NCI-H2107 (cell line): Measurements from ENCODE around the gene MAST4.

Experiments
- DNase-seq: peaks from one replicate; lab custom pipeline; 2025; lab: John Stamatoyannopoulos, UW

MAST4 gene

GRCh38 chr5:67133217-67133616 lies 537.0 kb downstream of the MAST4 start:
- no peak for DNase-seq

- no peak for DNase-seq
Observed at GRCh38 chr5:67133776-67134175, 537.6 kb downstream of the MAST4 start.

GRCh38 chr5:67135381-67135984 lies 539.3 kb downstream of the MAST4 start:
- no peak for DNase-seq

- DNase-seq: no peak
Observed at GRCh38 chr5:67139030-67139429, 542.8 kb downstream of the MAST4 start.

- DNase-seq: no peak
Observed at GRCh38 chr5:67140413-67140812, 544.2 kb downstream of the MAST4 start.

- no peak for DNase-seq
Observed at GRCh38 chr5:67141644-67142043, 545.5 kb downstream of the MAST4 start.

GRCh38 chr5:67142816-67143215 lies 546.6 kb downstream of the MAST4 start:
- DNase-seq: no peak

- no peak for DNase-seq
Observed at GRCh38 chr5:67143549-67143948, 547.4 kb downstream of the MAST4 start.

GRCh38 chr5:67144183-67144639 lies 548.0 kb downstream of the MAST4 start:
- DNase-seq: no peak

- DNase-seq: no peak
Observed at GRCh38 chr5:67146574-67146973, 550.4 kb downstream of the MAST4 start.

GRCh38 chr5:67146981-67147380 lies 550.8 kb downstream of the MAST4 start:
- DNase-seq: no peak

GRCh38 chr5:67147760-67148159 lies 551.6 kb downstream of the MAST4 start:
- DNase-seq: no peak

- DNase-seq: no peak
Observed at GRCh38 chr5:67149057-67149950, 553.1 kb downstream of the MAST4 start.

GRCh38 chr5:67149951-67150523 lies 553.8 kb downstream of the MAST4 start:
- DNase-seq: no peak

- DNase-seq: no peak
Observed at GRCh38 chr5:67152400-67152799, 556.2 kb downstream of the MAST4 start.

- DNase-seq: no peak
Observed at GRCh38 chr5:67153292-67153691, 557.1 kb downstream of the MAST4 start.

- no peak for DNase-seq
Observed at GRCh38 chr5:67154556-67155206, 558.5 kb downstream of the MAST4 start.

- DNase-seq: no peak
Observed at GRCh38 chr5:67156976-67157583, 560.9 kb downstream of the MAST4 start.

GRCh38 chr5:67160272-67160671 lies 564.1 kb downstream of the MAST4 start:
- DNase-seq: no peak

- no peak for DNase-seq
Observed at GRCh38 chr5:67160985-67161384, 564.8 kb downstream of the MAST4 start.

GRCh38 chr5:67161767-67162166 lies 565.6 kb downstream of the MAST4 start:
- no peak for DNase-seq

GRCh38 chr5:67163231-67163756 lies 567.1 kb downstream of the MAST4 start:
- DNase-seq: no peak
